WTC11 (cell line): ENCODE measurements around the gene SARDH.

Experiments
- ELF4 ChIP-seq: sonication (generic); formaldehyde crosslinking; IDR thresholded peaks from 2 replicates; pipeline ENCODE4 v1.8.1; 2022; ENCODE audit warnings: low read depth, mild to moderate bottlenecking, moderate library complexity, missing genetic modification reagents
- GABPB1 ChIP-seq: sonication (generic); formaldehyde crosslinking; IDR thresholded peaks from 2 replicates; pipeline ENCODE4 v1.8.1; 2023; ENCODE audit warnings: mild to moderate bottlenecking, missing genetic modification reagents
- SMAD3 ChIP-seq: sonication (generic); formaldehyde crosslinking; IDR thresholded peaks from 2 replicates; pipeline ENCODE4 v1.8.0; 2022; ENCODE audit warnings: missing genetic modification reagents, mild to moderate bottlenecking, borderline replicate concordance
- TEAD4 ChIP-seq: sonication (generic); formaldehyde crosslinking; IDR thresholded peaks from 2 replicates; pipeline ENCODE4 v1.8.0; 2022; ENCODE audit warnings: mild to moderate bottlenecking, missing genetic modification reagents
- ZBTB21 ChIP-seq: sonication (generic); formaldehyde crosslinking; IDR thresholded peaks from 2 replicates; pipeline ENCODE4 v1.8.1; 2023; ENCODE audit warnings: mild to moderate bottlenecking, missing genetic modification reagents, borderline replicate concordance
- ZNF317 ChIP-seq: sonication (generic); formaldehyde crosslinking; IDR thresholded peaks from 2 replicates; pipeline ENCODE4 v1.8.1; 2023; ENCODE audit warnings: low read depth, mild to moderate bottlenecking, moderate library complexity, missing genetic modification reagents, borderline replicate concordance
- ZNF416 ChIP-seq: fragments of 250-450 bp; sonication (Bioruptor Pico); IDR thresholded peaks from 2 replicates; pipeline ENCODE4 v1.9.0; 2021; ENCODE audit warnings: mild to moderate bottlenecking, inconsistent platforms
- ZNF671 ChIP-seq: fragments of 250-450 bp; sonication (Bioruptor Pico); IDR thresholded peaks from 2 replicates; pipeline ENCODE4 v1.8.0; 2021; ENCODE audit warnings: mild to moderate bottlenecking
- TF ChIP-seq, protein P1 (sequence below): fragments of 200-600 bp; IDR thresholded peaks from 2 replicates; pipeline ENCODE4 v1.8.0; 2022; ENCODE audit warnings: antibody characterized with exemption
- TF ChIP-seq, protein P2 (sequence below): sonication (generic); formaldehyde crosslinking; IDR thresholded peaks from 2 replicates; pipeline ENCODE4 v1.8.1; 2023; ENCODE audit warnings: mild to moderate bottlenecking, moderate library complexity, missing genetic modification reagents
- TF ChIP-seq, protein P3 (sequence below): sonication (generic); formaldehyde crosslinking; IDR thresholded peaks from 2 replicates; pipeline ENCODE4 v1.8.0; 2022; ENCODE audit warnings: mild to moderate bottlenecking, missing genetic modification reagents
- TF ChIP-seq, protein P4 (sequence below): sonication (generic); formaldehyde crosslinking; IDR thresholded peaks from 2 replicates; pipeline ENCODE4 v1.8.1; 2022; ENCODE audit warnings: low read depth, missing genetic modification reagents, borderline replicate concordance
- TF ChIP-seq, protein P5 (sequence below): fragments of 250-450 bp; sonication (Bioruptor Pico); IDR thresholded peaks from 2 replicates; pipeline ENCODE4 v1.9.0; 2021; ENCODE audit warnings: mild to moderate bottlenecking

DNA sequence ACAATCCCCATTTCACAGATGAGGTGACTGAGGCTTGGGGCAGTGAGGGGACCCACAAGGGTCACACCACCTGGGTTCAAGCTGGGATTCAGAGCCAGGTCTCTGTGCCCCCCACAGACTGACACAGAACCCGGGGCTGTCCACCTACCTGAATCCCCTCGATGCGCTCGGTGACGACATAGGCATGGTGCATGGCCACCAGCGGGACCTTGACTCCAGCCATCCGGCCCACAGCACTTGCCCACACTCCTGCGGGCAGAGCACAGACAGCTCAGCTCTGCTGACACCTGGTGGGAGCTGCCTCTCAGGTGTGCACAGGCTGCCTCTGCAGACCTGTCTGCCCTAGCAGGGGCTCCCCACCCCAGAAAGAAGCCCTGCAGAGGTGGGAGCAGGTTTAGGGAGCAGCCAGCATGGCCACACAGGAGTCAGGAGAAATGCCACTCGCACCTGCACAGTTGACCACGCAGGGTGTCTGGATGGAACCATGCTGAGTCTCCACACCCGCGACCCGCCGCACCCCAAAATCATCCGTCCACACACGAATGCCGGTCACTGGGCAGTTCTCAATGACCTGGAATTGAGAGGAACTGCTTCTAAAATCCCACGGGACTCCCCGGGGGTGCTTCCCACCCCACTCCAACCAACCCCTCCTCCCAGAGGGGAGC lies 8.4 kb downstream of the SARDH start:
- TF ChIP-seq, protein P1, sequence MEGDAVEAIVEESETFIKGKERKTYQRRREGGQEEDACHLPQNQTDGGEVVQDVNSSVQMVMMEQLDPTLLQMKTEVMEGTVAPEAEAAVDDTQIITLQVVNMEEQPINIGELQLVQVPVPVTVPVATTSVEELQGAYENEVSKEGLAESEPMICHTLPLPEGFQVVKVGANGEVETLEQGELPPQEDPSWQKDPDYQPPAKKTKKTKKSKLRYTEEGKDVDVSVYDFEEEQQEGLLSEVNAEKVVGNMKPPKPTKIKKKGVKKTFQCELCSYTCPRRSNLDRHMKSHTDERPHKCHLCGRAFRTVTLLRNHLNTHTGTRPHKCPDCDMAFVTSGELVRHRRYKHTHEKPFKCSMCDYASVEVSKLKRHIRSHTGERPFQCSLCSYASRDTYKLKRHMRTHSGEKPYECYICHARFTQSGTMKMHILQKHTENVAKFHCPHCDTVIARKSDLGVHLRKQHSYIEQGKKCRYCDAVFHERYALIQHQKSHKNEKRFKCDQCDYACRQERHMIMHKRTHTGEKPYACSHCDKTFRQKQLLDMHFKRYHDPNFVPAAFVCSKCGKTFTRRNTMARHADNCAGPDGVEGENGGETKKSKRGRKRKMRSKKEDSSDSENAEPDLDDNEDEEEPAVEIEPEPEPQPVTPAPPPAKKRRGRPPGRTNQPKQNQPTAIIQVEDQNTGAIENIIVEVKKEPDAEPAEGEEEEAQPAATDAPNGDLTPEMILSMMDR, result no peak
- TF ChIP-seq, protein P2, sequence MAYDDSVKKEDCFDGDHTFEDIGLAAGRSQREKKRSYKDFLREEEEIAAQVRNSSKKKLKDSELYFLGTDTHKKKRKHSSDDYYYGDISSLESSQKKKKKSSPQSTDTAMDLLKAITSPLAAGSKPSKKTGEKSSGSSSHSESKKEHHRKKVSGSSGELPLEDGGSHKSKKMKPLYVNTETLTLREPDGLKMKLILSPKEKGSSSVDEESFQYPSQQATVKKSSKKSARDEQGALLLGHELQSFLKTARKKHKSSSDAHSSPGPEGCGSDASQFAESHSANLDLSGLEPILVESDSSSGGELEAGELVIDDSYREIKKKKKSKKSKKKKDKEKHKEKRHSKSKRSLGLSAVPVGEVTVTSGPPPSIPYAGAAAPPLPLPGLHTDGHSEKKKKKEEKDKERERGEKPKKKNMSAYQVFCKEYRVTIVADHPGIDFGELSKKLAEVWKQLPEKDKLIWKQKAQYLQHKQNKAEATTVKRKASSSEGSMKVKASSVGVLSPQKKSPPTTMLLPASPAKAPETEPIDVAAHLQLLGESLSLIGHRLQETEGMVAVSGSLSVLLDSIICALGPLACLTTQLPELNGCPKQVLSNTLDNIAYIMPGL (CRISPR knock-in tag), result no peak
- TF ChIP-seq, protein P3, sequence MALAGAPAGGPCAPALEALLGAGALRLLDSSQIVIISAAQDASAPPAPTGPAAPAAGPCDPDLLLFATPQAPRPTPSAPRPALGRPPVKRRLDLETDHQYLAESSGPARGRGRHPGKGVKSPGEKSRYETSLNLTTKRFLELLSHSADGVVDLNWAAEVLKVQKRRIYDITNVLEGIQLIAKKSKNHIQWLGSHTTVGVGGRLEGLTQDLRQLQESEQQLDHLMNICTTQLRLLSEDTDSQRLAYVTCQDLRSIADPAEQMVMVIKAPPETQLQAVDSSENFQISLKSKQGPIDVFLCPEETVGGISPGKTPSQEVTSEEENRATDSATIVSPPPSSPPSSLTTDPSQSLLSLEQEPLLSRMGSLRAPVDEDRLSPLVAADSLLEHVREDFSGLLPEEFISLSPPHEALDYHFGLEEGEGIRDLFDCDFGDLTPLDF (CRISPR knock-in tag), result no peak
- TF ChIP-seq ZBTB21 (CRISPR knock-in tag) (no peak), TEAD4 (CRISPR knock-in tag) (no peak), GABPB1 (no peak), ELF4 (no peak), ZNF671 (CRISPR knock-in tag) (no peak), ZNF416 (no peak), ZNF317 (CRISPR knock-in tag) (no peak), SMAD3 (CRISPR knock-in tag) (no peak)
- TF ChIP-seq, protein P4, sequence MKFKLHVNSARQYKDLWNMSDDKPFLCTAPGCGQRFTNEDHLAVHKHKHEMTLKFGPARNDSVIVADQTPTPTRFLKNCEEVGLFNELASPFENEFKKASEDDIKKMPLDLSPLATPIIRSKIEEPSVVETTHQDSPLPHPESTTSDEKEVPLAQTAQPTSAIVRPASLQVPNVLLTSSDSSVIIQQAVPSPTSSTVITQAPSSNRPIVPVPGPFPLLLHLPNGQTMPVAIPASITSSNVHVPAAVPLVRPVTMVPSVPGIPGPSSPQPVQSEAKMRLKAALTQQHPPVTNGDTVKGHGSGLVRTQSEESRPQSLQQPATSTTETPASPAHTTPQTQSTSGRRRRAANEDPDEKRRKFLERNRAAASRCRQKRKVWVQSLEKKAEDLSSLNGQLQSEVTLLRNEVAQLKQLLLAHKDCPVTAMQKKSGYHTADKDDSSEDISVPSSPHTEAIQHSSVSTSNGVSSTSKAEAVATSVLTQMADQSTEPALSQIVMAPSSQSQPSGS (CRISPR knock-in tag), result no peak
- TF ChIP-seq, protein P5, sequence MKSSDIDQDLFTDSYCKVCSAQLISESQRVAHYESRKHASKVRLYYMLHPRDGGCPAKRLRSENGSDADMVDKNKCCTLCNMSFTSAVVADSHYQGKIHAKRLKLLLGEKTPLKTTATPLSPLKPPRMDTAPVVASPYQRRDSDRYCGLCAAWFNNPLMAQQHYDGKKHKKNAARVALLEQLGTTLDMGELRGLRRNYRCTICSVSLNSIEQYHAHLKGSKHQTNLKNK, result no peak
